Vagina (tissue), 2 donors: Measurements from ENCODE around the gene CAPZB.

Experiments used
- POLR2A ChIP-seq, 2 donors: fragments of 450-650 bp; IDR thresholded peaks; one replicate each; pipeline ENCODE4 v1.6.1; 2017; ENCODE audit warnings: antibody characterized with exemption in 2 of 2, mild to moderate bottlenecking in 2 of 2, moderate library complexity in 2 of 2
- POLR2AphosphoS5 ChIP-seq, 2 donors: sonication (generic); formaldehyde crosslinking; IDR thresholded peaks; one replicate each; pipeline ENCODE4 v1.9.0; 2017; ENCODE audit warnings: antibody characterized with exemption in 2 of 2, mild to moderate bottlenecking in 2 of 2, low read depth in 1 of 2; ENCODE audit not compliant: insufficient read depth in 1 of 2
- TF ChIP-seq, protein P1 (sequence below), 3 experiments: fragments of 450-650 bp in 2 of 3; fragments of 200-600 bp in 1 of 3; sonication (generic) in 1 of 3; IDR thresholded peaks; one replicate each; pipeline ENCODE4 v1.5.1; 2017 to 2019; ENCODE audit warnings: antibody characterized with exemption in 3 of 3, mild to moderate bottlenecking in 2 of 3, moderate library complexity in 2 of 3

DNA sequence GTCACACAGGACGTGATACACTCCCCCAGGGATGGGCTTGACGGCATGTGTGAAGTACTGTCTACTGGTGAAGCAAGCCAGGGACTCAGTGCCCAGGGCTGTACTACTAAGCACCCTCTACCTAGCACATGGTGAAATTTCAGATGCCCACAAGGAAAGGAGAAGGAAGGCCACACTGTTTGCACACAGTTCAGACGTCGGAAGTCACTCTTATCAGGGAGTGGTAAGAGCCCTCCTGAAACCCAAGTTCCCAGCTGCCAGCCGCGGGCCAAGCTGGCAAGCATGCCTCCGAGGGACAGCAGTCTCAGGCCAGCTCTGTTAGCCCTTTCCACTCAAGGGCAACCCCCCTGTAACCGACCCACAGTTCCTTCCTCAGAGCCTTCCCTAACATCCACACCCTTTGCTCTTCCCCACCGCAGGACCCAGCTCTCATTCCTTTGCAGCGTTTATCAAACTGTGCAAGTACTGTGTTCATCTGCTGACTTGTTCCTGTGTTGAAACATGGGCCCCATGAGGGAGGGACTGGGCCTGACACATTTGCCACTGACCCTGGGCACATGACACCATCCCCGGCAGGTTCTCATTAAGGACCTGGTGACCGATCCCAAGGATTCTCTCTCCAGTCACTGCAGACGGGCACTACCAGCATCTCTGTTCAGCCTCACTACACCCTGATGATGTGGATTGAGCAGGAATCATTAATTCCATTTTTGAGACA is 114.7 kb downstream of the CAPZB start:
- TF ChIP-seq, protein P1, sequence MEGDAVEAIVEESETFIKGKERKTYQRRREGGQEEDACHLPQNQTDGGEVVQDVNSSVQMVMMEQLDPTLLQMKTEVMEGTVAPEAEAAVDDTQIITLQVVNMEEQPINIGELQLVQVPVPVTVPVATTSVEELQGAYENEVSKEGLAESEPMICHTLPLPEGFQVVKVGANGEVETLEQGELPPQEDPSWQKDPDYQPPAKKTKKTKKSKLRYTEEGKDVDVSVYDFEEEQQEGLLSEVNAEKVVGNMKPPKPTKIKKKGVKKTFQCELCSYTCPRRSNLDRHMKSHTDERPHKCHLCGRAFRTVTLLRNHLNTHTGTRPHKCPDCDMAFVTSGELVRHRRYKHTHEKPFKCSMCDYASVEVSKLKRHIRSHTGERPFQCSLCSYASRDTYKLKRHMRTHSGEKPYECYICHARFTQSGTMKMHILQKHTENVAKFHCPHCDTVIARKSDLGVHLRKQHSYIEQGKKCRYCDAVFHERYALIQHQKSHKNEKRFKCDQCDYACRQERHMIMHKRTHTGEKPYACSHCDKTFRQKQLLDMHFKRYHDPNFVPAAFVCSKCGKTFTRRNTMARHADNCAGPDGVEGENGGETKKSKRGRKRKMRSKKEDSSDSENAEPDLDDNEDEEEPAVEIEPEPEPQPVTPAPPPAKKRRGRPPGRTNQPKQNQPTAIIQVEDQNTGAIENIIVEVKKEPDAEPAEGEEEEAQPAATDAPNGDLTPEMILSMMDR (IDR thresholded peaks at IDR 0.05) = no peak
- TF ChIP-seq POLR2A (IDR thresholded peaks at IDR 0.05) (no peak), POLR2AphosphoS5 (IDR thresholded peaks at IDR 0.05; ENCODE audit: insufficient read depth in 1 of 2, low read depth in 1 of 2) (no peak)
